HCT116 (cell line): ENCODE results near the gene PLA2G5. TPM values are rescaled to one million over a fixed set of nuclear protein-coding genes. Genes with fewer than 3 reads are reported as not detected.

Source experiments
- ATAC-seq: fragments of 200-7000 bp; cut with Tn5 transposase; 2 replicates; pipeline ENCODE4 v1.9.1; 2020; ENCODE audit warnings: mild to moderate bottlenecking, moderate library complexity
- BruUV-seq: library from RNA; stranded (reverse); fragments of 400-500 nt; replicated peaks from 2 replicates; lab custom pipeline; 2021; lab: Mats Ljungman, UMichigan
- CTCF ChIA-PET: fragments of 300-600 bp; sonication (Branson Sonifier 250); formaldehyde crosslinking; loops from one replicate; lab custom pipeline; 2021; ENCODE audit warnings: antibody characterized with exemption; lab: Charles Lee
- POLR2A ChIA-PET: fragments of 300-600, 350-600 bp; sonication (Branson Sonifier 250); formaldehyde crosslinking; loops from one replicate; lab custom pipeline; 2021; ENCODE audit warnings: antibody characterized with exemption; lab: Charles Lee
- RAD21 ChIA-PET, 2 experiments: fragments of 300-600 bp; sonication (Branson Sonifier 250); formaldehyde crosslinking; loops; one replicate each; lab custom pipeline; 2023; ENCODE audit warnings: low total read pairs in 2 of 2; ENCODE audit not compliant: uncharacterized antibody in 2 of 2, unreplicated experiment in 2 of 2, low non-redundant PET in 1 of 2; lab: Charles Lee
- DNase-seq: peaks from one replicate; pipeline ENCODE4 v3.0.0-alpha.2; 2010; ENCODE audit warnings: low read depth, low spot score
- H2AFZ ChIP-seq: fragments of 200-600 bp; shearing (Covaris generic), sonication (generic); 2 replicates; pipeline ENCODE4 v1.6.1; 2017; ENCODE audit warnings: low read depth, mixed run types, mixed read lengths, antibody characterized with exemption, low read length; ENCODE audit not compliant: poor library complexity, severe bottlenecking
- H3K27ac ChIP-seq: 2 replicates; pipeline ENCODE4 v1.5.1; 2012; ENCODE audit warnings: low read depth, low read length
- H3K27me3 ChIP-seq: fragments of 200-600 bp; sonication (generic); 2 replicates; pipeline ENCODE4 v1.6.1; 2016; ENCODE audit warnings: mixed run types, low read length, mixed read lengths; ENCODE audit not compliant: insufficient read depth
- H3K36me3 ChIP-seq, 2 experiments: fragments of 200-500 bp in 1 of 2; fragments of 200-600 bp in 1 of 2; sonication (Bioruptor generic) in 1 of 2; sonication (generic) in 1 of 2; 2 replicates each; pipeline versions ENCODE4 v1.5.1 to v1.6.1; 2014 to 2016; ENCODE audit warnings: low read length in 2 of 2, inconsistent platforms in 1 of 2, mixed read lengths in 1 of 2, mixed run types in 1 of 2; ENCODE audit not compliant: insufficient read depth in 2 of 2, control insufficient read depth in 1 of 2
- H3K4me1 ChIP-seq, 2 experiments: fragments of 200-600 bp in 1 of 2; sonication (generic) in 1 of 2; 2 replicates each; pipeline versions ENCODE4 v1.5.1 to v1.6.1; 2012 to 2017; ENCODE audit warnings: low read length in 2 of 2, inconsistent platforms in 1 of 2, mild to moderate bottlenecking in 1 of 2, mixed read lengths in 1 of 2, mixed run types in 1 of 2, moderate library complexity in 1 of 2; ENCODE audit not compliant: insufficient read depth in 2 of 2, control insufficient read depth in 1 of 2
- H3K4me2 ChIP-seq: fragments of 200-600 bp; sonication (generic); 2 replicates; pipeline ENCODE4 v1.6.1; 2017; ENCODE audit warnings: mixed run types, low read length, mixed read lengths
- H3K4me3 ChIP-seq, 2 experiments: fragments of 200-600 bp in 1 of 2; sonication (generic) in 1 of 2; replicated peaks in 1 of 2; 2 replicates each; pipeline ENCODE4 v1.5.1; 2011 to 2016; ENCODE audit warnings: low read length in 2 of 2, control low read depth in 1 of 2, low read depth in 1 of 2, mild to moderate bottlenecking in 1 of 2, mixed read lengths in 1 of 2, mixed run types in 1 of 2
- H3K79me2 ChIP-seq: fragments of 200-600 bp; sonication (generic); 2 replicates; pipeline ENCODE4 v1.6.1; 2017; ENCODE audit warnings: mild to moderate bottlenecking, mixed run types, low read length, moderate library complexity, mixed read lengths; ENCODE audit not compliant: insufficient read depth
- H3K9ac ChIP-seq: fragments of 200-600 bp; sonication (generic); 2 replicates; pipeline ENCODE4 v1.6.1; 2016; ENCODE audit warnings: low read length, mixed read lengths
- H3K9me2 ChIP-seq: fragments of 200-600 bp; sonication (generic), shearing (Covaris generic); 2 replicates; pipeline ENCODE4 v1.6.1; 2017; ENCODE audit warnings: mixed run types, mild to moderate bottlenecking, moderate library complexity; ENCODE audit not compliant: insufficient read depth
- H3K9me3 ChIP-seq, 2 experiments: fragments of 200-500 bp in 1 of 2; fragments of 200-600 bp in 1 of 2; sonication (Bioruptor generic) in 1 of 2; sonication (generic) in 1 of 2; 2 replicates each; pipeline ENCODE4 v1.6.1; 2014 to 2017; ENCODE audit warnings: low read length in 2 of 2, mixed read lengths in 2 of 2, inconsistent platforms in 1 of 2, low read depth in 1 of 2, mild to moderate bottlenecking in 1 of 2, mixed run types in 1 of 2, moderate library complexity in 1 of 2; ENCODE audit not compliant: control insufficient read depth in 1 of 2, insufficient read depth in 1 of 2
- H4K20me1 ChIP-seq: fragments of 200-600 bp; sonication (generic), shearing (Covaris generic); 2 replicates; pipeline ENCODE4 v1.6.1; 2017; ENCODE audit warnings: mixed run types, mild to moderate bottlenecking, moderate library complexity; ENCODE audit not compliant: insufficient read depth
- CBX3 ChIP-seq: IDR thresholded peaks from 2 replicates; pipeline ENCODE4 v1.6.1; 2012; ENCODE audit warnings: low read depth
- CEBPB ChIP-seq: IDR thresholded peaks from 2 replicates; pipeline ENCODE4 v1.6.1; 2012; ENCODE audit warnings: low read depth
- CTCF ChIP-seq, 3 experiments: fragments of 200-600 bp in 1 of 3; sonication (generic) in 1 of 3; IDR thresholded peaks in 2 of 3; conservative IDR thresholded peaks in 1 of 3; 2 replicates each; pipeline ENCODE4 v1.5.1; 2012 to 2017; ENCODE audit warnings: low read depth in 2 of 3, low read length in 2 of 3, antibody characterized with exemption in 1 of 3, borderline replicate concordance in 1 of 3, control low read depth in 1 of 3, mild to moderate bottlenecking in 1 of 3, mixed read lengths in 1 of 3, mixed run types in 1 of 3, moderate library complexity in 1 of 3; ENCODE audit not compliant: insufficient read depth in 1 of 3
- EZH2phosphoT487 ChIP-seq: fragments of 200-600 bp; IDR thresholded peaks from 2 replicates; pipeline ENCODE4 v1.6.1; 2018; ENCODE audit warnings: antibody characterized with exemption, borderline replicate concordance
- POLR2A ChIP-seq: IDR thresholded peaks from 2 replicates; pipeline ENCODE4 v1.7.0; 2011; ENCODE audit warnings: borderline replicate concordance; ENCODE audit not compliant: insufficient read depth, insufficient read length; ENCODE audit errors: extremely low read depth
- POLR2AphosphoS5 ChIP-seq: IDR thresholded peaks from 2 replicates; pipeline ENCODE4 v1.6.1; 2011; ENCODE audit warnings: mild to moderate bottlenecking, low read depth, low read length, moderate library complexity
- RAD21 ChIP-seq: IDR thresholded peaks from 2 replicates; pipeline ENCODE4 v1.6.1; 2012; ENCODE audit warnings: low read depth, mild to moderate bottlenecking
- SIN3A ChIP-seq: IDR thresholded peaks from 2 replicates; pipeline ENCODE4 v1.6.1; 2012; ENCODE audit warnings: low read depth
- SP1 ChIP-seq: IDR thresholded peaks from 2 replicates; pipeline ENCODE4 v1.6.1; 2012; ENCODE audit warnings: low read depth
- SRF ChIP-seq: IDR thresholded peaks from 2 replicates; pipeline ENCODE4 v1.6.1; 2012; ENCODE audit warnings: low read depth
- TCF7L2 ChIP-seq: IDR thresholded peaks from 2 replicates; pipeline ENCODE4 v1.7.0; 2011; ENCODE audit warnings: borderline replicate concordance, inconsistent platforms; ENCODE audit not compliant: insufficient read depth, insufficient read length; ENCODE audit errors: extremely low read depth
- ZNF274 ChIP-seq: fragments of 200-500 bp; sonication (Bioruptor generic); IDR thresholded peaks from 2 replicates; pipeline ENCODE4 v1.6.1; 2014; ENCODE audit warnings: mild to moderate bottlenecking, low read depth, low read length, inconsistent platforms
- intact Hi-C: fragments of 100-400 bp; cut with micrococcal nuclease; formaldehyde crosslinking; loops from 2 replicates; pipeline ENCODE4 v1.10.0; 2022
- total RNA-seq: library from RNA; stranded (reverse); gene quantifications from one replicate; pipeline ENCODE4 v1.2.1, GENCODE V29; 2021; ENCODE audit not compliant: unreplicated experiment
- TF ChIP-seq, protein P1 (sequence below): IDR thresholded peaks from 2 replicates; pipeline ENCODE4 v1.6.1; 2011; ENCODE audit warnings: mild to moderate bottlenecking, low read length, moderate library complexity; ENCODE audit not compliant: insufficient replicate concordance; ENCODE audit errors: extremely low read depth
- TF ChIP-seq, protein P2 (sequence below): IDR thresholded peaks from 2 replicates; pipeline ENCODE4 v1.6.1; 2012
- TF ChIP-seq, protein P3 (sequence below): IDR thresholded peaks from 2 replicates; pipeline ENCODE4 v1.6.1; 2012

Gene PLA2G5
- total RNA-seq, 1 experiment from 2014 or later = not detected

GRCh38 chr1:20096840-20097447 is 26.9 kb downstream of the PLA2G5 start:
- POLR2A ChIA-PET = no interaction called here
- intact Hi-C loops = no loop called here
- Histone ChIP-seq H3K9me3 (no peaks in the 10 kb centered on the region), H3K4me3 (no peak overlapping the region), H3K9ac (no peak overlapping the region), H3K27ac (no peak overlapping the region), H2AFZ (no peak overlapping the region), H3K79me2 (no peaks in the 10 kb centered on the region), H3K4me2 (no peak overlapping the region), H3K27me3 (peaks cover 10% of the 10 kb centered on the region; the same call in 1 of the 2 replicates), H3K36me3 (no peaks in the 10 kb centered on the region), H3K4me1 (no peaks in the 10 kb centered on the region), H3K9me2 (no peaks in the 10 kb centered on the region), H4K20me1 (no peaks in the 10 kb centered on the region)
- DNase-seq (no peak), ATAC-seq (no peak)
- BruUV-seq = no TSS peak
- CTCF ChIA-PET = no interaction called here
- RAD21 ChIA-PET = no interaction called here
- TF ChIP-seq, protein P1, sequence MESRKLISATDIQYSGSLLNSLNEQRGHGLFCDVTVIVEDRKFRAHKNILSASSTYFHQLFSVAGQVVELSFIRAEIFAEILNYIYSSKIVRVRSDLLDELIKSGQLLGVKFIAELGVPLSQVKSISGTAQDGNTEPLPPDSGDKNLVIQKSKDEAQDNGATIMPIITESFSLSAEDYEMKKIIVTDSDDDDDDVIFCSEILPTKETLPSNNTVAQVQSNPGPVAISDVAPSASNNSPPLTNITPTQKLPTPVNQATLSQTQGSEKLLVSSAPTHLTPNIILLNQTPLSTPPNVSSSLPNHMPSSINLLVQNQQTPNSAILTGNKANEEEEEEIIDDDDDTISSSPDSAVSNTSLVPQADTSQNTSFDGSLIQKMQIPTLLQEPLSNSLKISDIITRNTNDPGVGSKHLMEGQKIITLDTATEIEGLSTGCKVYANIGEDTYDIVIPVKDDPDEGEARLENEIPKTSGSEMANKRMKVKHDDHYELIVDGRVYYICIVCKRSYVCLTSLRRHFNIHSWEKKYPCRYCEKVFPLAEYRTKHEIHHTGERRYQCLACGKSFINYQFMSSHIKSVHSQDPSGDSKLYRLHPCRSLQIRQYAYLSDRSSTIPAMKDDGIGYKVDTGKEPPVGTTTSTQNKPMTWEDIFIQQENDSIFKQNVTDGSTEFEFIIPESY = no peak
- TF ChIP-seq ZNF274 = no peak
- no peak for TF ChIP-seq CBX3
- no peak for TF ChIP-seq POLR2AphosphoS5
- TF ChIP-seq EZH2phosphoT487 = no peak
- TF ChIP-seq, protein P2, sequence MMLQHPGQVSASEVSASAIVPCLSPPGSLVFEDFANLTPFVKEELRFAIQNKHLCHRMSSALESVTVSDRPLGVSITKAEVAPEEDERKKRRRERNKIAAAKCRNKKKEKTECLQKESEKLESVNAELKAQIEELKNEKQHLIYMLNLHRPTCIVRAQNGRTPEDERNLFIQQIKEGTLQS = no peak
- no peak for TF ChIP-seq RAD21
- no peak for TF ChIP-seq SIN3A
- TF ChIP-seq, protein P3, sequence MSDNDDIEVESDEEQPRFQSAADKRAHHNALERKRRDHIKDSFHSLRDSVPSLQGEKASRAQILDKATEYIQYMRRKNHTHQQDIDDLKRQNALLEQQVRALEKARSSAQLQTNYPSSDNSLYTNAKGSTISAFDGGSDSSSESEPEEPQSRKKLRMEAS = no peak
- no peak for TF ChIP-seq CEBPB
- no peak for TF ChIP-seq SP1
- no peak for TF ChIP-seq TCF7L2
- no peak for TF ChIP-seq POLR2A
- TF ChIP-seq CTCF (IDR thresholded peaks at IDR 0.05 in 2 of 3, conservative IDR thresholded peaks at IDR 0.05 in 1 of 3; ENCODE audit: borderline replicate concordance in 1 of 3, insufficient read depth in 1 of 3, low read depth in 2 of 3, low read length in 2 of 3) = no peak
- TF ChIP-seq SRF = no peak
